ENCODE results near the gene CPED1.

- no peak for TF ChIP-seq RAD21 (conservative IDR thresholded peaks at IDR 0.05)
- TF ChIP-seq EZH2 (IDR thresholded peaks at IDR 0.05; ENCODE audit: borderline replicate concordance, insufficient read depth, low read length, poor library complexity, severe bottlenecking) = no peak
Observed at GRCh38 chr7:121158665-121159064, 170.2 kb downstream of the CPED1 start.
